IPS DF 6.9 (cell line): ENCODE results near the gene MTCL1.

Source experiments
- DNase-seq: peaks from one replicate; pipeline ENCODE4 v3.0.0-alpha.2; 2013; ENCODE audit warnings: low read depth, low spot score
- H3K27ac ChIP-seq: one replicate; pipeline ENCODE4 v1.5.1; 2013; ENCODE audit warnings: low read length, control low read depth
- H3K27me3 ChIP-seq: 2 replicates; pipeline ENCODE4 v1.6.1; 2013; ENCODE audit warnings: mild to moderate bottlenecking, low read length; ENCODE audit not compliant: control insufficient read depth, insufficient read depth
- H3K36me3 ChIP-seq: 2 replicates; pipeline ENCODE4 v1.6.1; 2013; ENCODE audit warnings: low read length; ENCODE audit not compliant: control insufficient read depth, insufficient read depth
- H3K4me1 ChIP-seq: 2 replicates; pipeline ENCODE4 v1.6.1; 2013; ENCODE audit warnings: low read length; ENCODE audit not compliant: control insufficient read depth, insufficient read depth
- H3K4me3 ChIP-seq: 2 replicates; pipeline ENCODE4 v1.5.1; 2013; ENCODE audit warnings: mild to moderate bottlenecking, low read length
- H3K9me3 ChIP-seq: 2 replicates; pipeline ENCODE4 v1.6.1; 2013; ENCODE audit warnings: low read length, inconsistent platforms; ENCODE audit not compliant: control insufficient read depth, insufficient read depth
- WGBS: extraction: QIAGEN DNeasy Blood & Tissue Kit; methylation state at CpG from one replicate; pipeline ENCODE4 v1.1.7; 2013; ENCODE audit warnings: mixed read lengths, missing lambda C conversion rate; ENCODE audit not compliant: insufficient read length, insufficient coverage; 5-methylcytosine and 5-hydroxymethylcytosine counted together

The MTCL1 gene

DNA sequence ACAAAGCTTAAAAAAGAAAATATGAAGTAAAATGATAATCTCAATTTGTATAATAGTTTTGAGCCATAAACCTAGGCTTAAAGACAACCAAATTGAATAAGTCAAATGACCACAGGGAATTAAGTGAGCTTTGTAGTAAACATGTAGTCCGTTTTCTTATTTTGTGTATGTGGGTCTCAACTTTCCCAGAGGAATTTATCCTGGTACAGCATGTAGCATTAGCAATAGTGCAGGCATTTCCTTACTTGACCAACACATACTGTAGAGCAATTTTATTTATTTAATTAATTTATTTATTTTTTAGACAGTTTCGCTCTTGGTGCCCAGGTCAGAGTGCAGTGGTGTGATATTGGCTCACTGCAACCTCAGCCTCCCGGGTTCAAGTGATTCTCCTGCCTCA lies 37.5 kb upstream of the MTCL1 start:
- Histone ChIP-seq H3K36me3 (no peaks in the 10 kb centered on the region), H3K27ac (no peak overlapping the region), H3K27me3 (no peaks in the 10 kb centered on the region), H3K9me3 (no peaks in the 10 kb centered on the region), H3K4me1 (peaks cover 6% of the 10 kb centered on the region), H3K4me3 (no peak overlapping the region)
- no peak for DNase-seq
- WGBS: no CpG with 5 or more reads among the region's 3 CpGs

- Histone ChIP-seq H3K4me3 (no peak overlapping the region), H3K27ac (no peak overlapping the region), H3K9me3 (no peaks in the 10 kb centered on the region), H3K36me3 (no peaks in the 10 kb centered on the region), H3K27me3 (no peaks in the 10 kb centered on the region), H3K4me1 (peaks cover 2% of the 10 kb centered on the region; the same call in 1 of the 2 replicates)
- DNase-seq: no peak
These were observed 37.0 kb upstream of the MTCL1 start for GRCh38 chr18:8668381-8668780.

- no CpG with 5 or more reads among the region's 4 CpGs for WGBS
- H3K4me3 ChIP-seq: no peak overlapping the region
- no peak overlapping the region for H3K27ac ChIP-seq
- H3K9me3 ChIP-seq: no peaks in the 10 kb centered on the region
- no peaks in the 10 kb centered on the region for H3K36me3 ChIP-seq
- no peaks in the 10 kb centered on the region for H3K27me3 ChIP-seq
- H3K4me1 ChIP-seq: no peaks in the 10 kb centered on the region
- DNase-seq: no peak
These were observed 35.8 kb upstream of the MTCL1 start for GRCh38 chr18:8669571-8669970.

- H3K4me1 ChIP-seq: no peaks in the 10 kb centered on the region
- H3K36me3 ChIP-seq: no peaks in the 10 kb centered on the region
- no peaks in the 10 kb centered on the region for H3K9me3 ChIP-seq
- WGBS: no CpG with 5 or more reads among the region's 9 CpGs
- no peak for DNase-seq
- no peak overlapping the region for H3K4me3 ChIP-seq
- H3K27ac ChIP-seq: no peak overlapping the region
- H3K27me3 ChIP-seq: no peaks in the 10 kb centered on the region
These were observed 31.8 kb upstream of the MTCL1 start for GRCh38 chr18:8673256-8674209.

DNA sequence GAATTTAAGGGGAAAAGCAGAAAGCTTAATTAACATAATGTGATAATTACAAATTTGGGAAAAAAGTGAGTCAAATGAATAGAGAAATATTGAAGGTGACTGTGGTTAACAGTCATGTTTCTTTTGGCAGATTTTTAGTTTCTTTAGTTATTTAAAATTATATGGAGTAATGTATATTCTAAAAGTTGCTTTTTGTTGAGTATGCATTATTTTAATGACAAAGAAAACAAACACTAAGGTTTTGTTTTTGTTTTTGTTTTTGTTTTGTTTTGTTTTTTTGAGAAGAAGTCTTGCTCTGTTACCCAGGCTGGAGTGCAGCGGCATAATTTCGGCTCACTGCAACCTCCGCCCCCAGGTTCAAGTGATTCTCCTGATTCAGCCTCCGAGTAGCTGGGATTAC lies 30.3 kb upstream of the MTCL1 start:
- no CpG with 5 or more reads among the region's 4 CpGs for WGBS
- no peaks in the 10 kb centered on the region; the same call in 1 of the 2 replicates for H3K27me3 ChIP-seq
- no peak overlapping the region for H3K4me3 ChIP-seq
- H3K27ac ChIP-seq: no peak overlapping the region
- H3K4me1 ChIP-seq: no peaks in the 10 kb centered on the region
- no peaks in the 10 kb centered on the region for H3K36me3 ChIP-seq
- no peak for DNase-seq
- H3K9me3 ChIP-seq: no peaks in the 10 kb centered on the region

- Histone ChIP-seq H3K4me3 (no peak overlapping the region), H3K36me3 (no peaks in the 10 kb centered on the region), H3K27me3 (no peaks in the 10 kb centered on the region; the same call in 1 of the 2 replicates), H3K9me3 (no peaks in the 10 kb centered on the region), H3K27ac (no peak overlapping the region), H3K4me1 (no peaks in the 10 kb centered on the region)
- WGBS: no CpG with 5 or more reads among the region's 4 CpGs
- DNase-seq: no peak
These were observed 24.2 kb upstream of the MTCL1 start for GRCh38 chr18:8681196-8681595.

DNA sequence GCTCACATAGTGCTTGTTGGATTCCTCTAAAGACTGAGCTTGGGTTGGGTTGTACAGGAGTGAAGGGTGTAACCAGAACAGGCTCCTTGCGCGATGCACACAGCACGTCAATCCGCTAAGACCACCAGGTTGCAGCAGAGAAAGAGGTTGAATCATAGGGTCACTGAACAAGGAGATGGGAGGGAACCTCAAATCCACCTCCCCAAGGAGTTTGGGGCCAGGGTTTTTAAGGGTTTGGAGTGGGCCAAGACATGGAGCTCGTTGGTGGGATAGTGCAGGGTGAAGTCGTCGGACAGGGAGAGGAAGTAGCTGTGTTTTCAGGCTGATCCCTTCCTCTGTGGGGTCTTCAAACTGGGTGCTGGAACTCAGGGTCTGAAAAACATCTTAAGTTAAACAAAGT lies 20.8 kb upstream of the MTCL1 start:
- Histone ChIP-seq H3K36me3 (no peaks in the 10 kb centered on the region), H3K4me1 (no peaks in the 10 kb centered on the region), H3K4me3 (no peak overlapping the region), H3K27ac (no peak overlapping the region), H3K27me3 (no peaks in the 10 kb centered on the region; the same call in 1 of the 2 replicates), H3K9me3 (no peaks in the 10 kb centered on the region)
- DNase-seq: no peak
- no CpG with 5 or more reads among the region's 7 CpGs for WGBS

DNA sequence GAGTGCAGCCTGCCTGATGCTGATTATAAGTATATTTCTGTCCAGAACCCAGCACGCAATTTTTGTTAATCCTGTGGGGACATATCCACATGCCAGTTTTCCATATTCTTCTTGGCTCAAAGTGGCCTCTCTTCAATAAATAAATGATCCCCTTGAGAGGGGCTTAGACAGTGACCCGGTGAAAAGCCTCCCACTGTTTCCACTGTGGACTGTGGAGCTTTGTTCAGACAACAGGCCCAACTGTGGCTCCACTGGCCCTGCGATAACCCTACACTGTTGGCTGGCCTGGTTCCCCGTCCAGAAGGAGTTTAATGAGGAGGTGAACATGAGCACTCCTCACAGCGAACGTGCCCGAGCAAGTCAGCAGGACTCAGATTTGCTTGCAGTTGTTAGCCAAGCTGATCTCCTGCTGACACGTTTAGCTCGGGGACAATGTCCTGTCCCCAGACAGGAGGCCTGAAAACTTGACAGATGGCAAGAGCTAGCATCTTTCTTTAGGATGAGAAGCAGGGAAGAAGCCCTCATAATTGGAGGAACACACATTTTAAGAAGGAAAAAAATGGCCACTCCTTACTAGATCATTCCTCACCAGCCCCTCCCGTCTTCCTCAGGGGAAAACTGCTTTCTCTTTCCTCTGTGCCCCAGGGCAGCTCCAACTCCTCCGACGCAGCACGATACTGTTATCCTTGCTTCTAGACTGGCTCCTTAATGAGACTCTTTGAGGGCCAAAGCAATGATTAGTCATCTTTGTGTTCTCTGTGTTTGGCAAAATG lies 20.0 kb upstream of the MTCL1 start:
- no CpG with 5 or more reads among the region's 13 CpGs for WGBS
- DNase-seq: no peak
- Histone ChIP-seq H3K36me3 (no peaks in the 10 kb centered on the region), H3K27me3 (no peaks in the 10 kb centered on the region), H3K27ac (no peak overlapping the region), H3K4me1 (no peaks in the 10 kb centered on the region), H3K9me3 (no peaks in the 10 kb centered on the region), H3K4me3 (no peak overlapping the region)

DNA sequence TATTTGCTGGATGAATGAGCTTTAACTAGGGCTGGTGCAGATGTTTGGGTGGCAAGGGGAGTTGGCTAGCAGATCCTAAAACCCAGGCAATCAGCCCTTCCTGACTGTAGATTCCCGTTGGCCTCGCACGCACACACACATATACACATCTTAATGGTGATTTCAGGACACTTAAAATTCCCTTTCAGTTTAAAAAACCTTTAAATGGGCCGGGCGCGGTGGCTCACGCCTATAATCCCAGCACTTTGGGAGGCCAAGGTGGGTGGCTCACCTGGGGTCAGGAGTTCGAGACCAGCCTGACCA lies 19.5 kb upstream of the MTCL1 start:
- no peak overlapping the region for H3K27ac ChIP-seq

GRCh38 chr18:8686611-8687010 lies 18.7 kb upstream of the MTCL1 start:
- DNase-seq: no peak
- Histone ChIP-seq H3K4me3 (no peak overlapping the region), H3K36me3 (no peaks in the 10 kb centered on the region), H3K4me1 (no peaks in the 10 kb centered on the region), H3K9me3 (no peaks in the 10 kb centered on the region), H3K27ac (no peak overlapping the region), H3K27me3 (no peaks in the 10 kb centered on the region)
- WGBS: no CpG with 5 or more reads among the region's 6 CpGs

More for the DNA sequence above, 19.5 kb upstream of the MTCL1 start:
- H3K27me3 ChIP-seq: no peaks in the 10 kb centered on the region
- no peaks in the 10 kb centered on the region for H3K36me3 ChIP-seq
- no peak overlapping the region for H3K4me3 ChIP-seq
- H3K9me3 ChIP-seq: no peaks in the 10 kb centered on the region
- H3K4me1 ChIP-seq: no peaks in the 10 kb centered on the region
- DNase-seq: no peak
- no CpG with 5 or more reads among the region's 8 CpGs for WGBS
